Left renal cortex interstitium (tissue), 4 donors: ENCODE measurements around the gene TRERF1. TPM values are rescaled to one million over a fixed set of nuclear protein-coding genes. Genes with fewer than 3 reads are reported as not detected.

Experiments used
- DNase-seq, 4 donors: peaks; one replicate each; pipeline ENCODE4 v3.0.0-alpha.2; 2013; ENCODE audit warnings: low read depth in 4 of 4, low spot score in 2 of 4, missing footprints in 1 of 4
- polyA plus RNA-seq, 4 donors: library from polyadenylated mRNA; unstranded; fragments of 120-200 nt; gene quantifications; one replicate each; pipeline ENCODE4 v1.2.1, GENCODE V29; 2013; ENCODE audit not compliant: insufficient read length in 4 of 4

Gene TRERF1
- polyA plus RNA-seq, 4 donors = 14.1 to 18.4 (median 16.0) TPM

- no peak for DNase-seq
These were observed 51.5 kb downstream of the TRERF1 start for GRCh38 chr6:42400061-42400760.

- no peak for DNase-seq
These were observed 55.0 kb downstream of the TRERF1 start for GRCh38 chr6:42396720-42397119.

DNA sequence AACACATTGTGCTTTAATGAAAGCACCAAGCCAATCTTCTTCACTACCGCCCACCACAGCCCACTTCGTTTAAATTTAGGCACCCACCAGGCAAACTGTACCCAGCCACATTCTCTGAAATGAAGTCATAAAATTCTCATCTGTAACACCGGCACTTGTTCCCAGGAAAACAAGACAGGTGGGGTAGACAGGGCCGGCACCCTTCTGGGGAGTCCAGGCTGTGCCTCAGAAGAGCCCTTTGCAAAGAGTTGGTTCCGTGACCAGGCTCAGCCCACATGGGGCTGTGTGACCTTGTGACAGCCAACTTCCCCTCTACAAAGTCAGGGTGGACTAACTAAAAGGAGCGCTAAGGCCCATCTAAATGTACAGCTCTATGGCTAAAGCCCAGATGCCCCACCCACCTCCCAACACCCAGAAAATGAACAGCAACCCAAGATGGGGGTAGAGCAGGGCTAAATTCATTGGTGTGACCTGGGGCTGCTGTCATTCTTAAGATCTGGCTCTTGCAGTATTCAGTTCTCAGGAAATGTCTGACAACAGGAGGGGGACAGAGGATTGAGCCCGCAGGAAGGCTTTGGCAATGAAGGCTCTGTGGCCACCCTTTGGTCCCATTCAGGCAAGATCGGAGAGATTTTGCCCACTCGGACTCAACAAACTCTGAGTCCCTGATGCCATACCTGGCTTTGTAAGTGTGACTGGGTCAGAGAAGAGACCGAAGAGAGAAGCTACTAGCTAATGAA is 56.7 kb downstream of the TRERF1 start:
- no peak for DNase-seq

GRCh38 chr6:42394151-42394550 is 57.6 kb downstream of the TRERF1 start:
- no peak for DNase-seq

GRCh38 chr6:42393339-42393738 is 58.4 kb downstream of the TRERF1 start:
- DNase-seq = no peak

DNA sequence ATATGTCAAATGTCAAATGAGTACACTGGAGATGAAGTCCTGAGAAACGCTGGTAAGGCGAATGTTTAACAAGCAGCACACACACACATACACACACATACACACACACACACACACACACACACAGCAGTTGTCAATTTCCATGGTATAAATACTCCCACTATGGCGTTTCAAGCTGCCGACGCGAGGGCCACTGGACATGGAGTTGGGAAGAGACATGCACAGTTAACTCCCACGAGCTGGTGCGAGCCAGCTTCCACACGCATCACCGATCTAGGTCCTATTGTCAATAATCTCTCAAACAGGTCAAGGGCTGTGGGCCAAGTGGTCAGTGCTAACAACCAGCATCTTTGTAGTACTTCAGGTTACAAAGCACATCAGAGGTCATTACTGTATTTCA is 58.9 kb downstream of the TRERF1 start:
- no peak for DNase-seq

- DNase-seq = no peak
These were observed 60.3 kb downstream of the TRERF1 start for GRCh38 chr6:42391441-42391840.

DNA sequence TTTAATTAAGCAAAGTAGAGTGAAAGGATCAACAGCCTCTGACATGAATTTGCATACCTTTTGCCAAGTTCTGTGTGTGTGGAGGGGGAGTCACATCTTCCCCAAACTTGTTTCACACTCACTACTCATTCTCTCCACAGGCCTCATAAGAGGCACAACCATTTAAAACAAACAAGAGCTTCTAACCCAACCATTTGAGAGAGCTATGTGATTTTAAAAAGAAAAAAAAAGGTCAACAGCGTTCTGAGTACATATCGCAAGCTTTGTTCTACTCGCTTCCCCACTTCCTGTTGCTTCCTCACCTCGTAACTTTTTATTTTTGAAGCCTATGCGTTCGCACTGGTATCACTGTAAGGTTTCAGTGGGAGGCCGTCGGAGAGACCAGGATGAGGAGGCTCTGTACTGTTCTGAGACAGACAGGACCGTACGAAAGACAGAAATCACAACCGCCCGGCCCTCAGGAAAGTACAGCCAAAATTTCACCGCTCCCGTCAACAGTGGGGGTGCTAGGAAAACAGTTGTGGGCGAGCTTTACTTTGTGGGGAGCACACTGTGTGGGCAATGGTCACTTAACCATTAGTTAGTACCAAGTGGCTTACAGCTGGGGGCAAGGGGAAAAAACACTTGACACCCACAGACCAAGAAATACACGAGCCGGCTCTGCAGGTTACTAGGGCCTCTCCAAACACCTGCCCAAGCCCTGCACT is 61.3 kb downstream of the TRERF1 start:
- DNase-seq = no peak

DNA sequence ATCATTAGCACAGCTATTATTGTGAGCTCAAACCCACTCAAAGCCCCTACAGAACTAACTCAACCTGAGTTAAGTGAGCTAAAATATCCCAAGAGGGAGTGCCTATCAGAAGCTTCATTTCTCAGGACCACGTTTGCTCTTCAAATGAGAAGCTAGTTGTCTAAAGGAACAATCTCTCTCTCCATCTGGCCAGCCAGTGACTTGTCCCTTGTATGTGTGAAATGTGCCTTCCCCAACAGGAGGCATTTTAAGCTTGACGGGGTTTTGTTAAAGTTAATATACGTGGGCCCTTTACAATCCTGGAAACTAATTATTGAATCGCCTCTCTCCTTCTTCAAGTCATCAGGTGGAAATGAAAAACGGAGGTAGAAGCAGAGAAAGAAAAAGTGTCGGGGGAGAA is 62.0 kb downstream of the TRERF1 start:
- no peak for DNase-seq

- DNase-seq = no peak
These were observed 63.7 kb downstream of the TRERF1 start for GRCh38 chr6:42388046-42388445.

DNA sequence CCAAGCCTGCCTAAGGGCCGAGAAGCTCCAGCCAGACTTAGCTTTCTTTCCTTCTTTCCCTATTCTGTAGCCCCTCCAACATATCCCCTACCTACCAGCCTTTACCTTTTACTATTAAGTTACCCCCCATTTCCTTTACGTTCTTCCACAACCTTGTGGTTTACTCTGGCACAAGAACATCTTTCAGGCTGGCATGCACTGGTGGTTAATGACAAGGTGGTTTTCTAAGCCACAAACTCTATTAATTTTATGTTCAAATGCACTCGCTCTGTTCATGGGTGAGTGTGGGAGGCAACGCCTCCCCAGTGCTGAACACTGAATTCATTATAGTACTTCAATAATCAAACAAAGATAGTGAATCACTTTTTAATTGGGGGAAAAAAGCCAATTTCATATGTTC is 64.4 kb downstream of the TRERF1 start:
- DNase-seq = no peak

DNA sequence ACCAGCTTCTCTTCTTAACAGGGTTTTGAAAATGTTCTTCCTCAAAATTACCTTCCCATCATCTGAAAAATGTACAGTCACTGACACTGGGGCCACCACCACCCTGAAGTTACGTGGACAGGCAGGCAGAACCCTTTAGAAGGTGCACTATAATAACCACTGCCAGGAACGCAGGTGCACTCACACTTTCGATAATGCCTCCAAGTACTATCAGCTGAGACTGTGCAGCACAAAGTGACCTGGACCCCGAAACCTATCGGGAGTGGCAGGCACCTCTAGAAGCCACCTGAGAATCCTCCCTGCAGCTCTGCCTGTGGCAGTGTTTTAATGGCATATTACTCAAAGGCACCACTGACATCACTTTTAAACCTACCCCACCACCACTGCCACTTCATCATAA is 66.4 kb downstream of the TRERF1 start:
- no peak for DNase-seq

GRCh38 chr6:42383421-42384205 is 68.1 kb downstream of the TRERF1 start:
- DNase-seq = no peak

- DNase-seq = no peak
These were observed 69.9 kb downstream of the TRERF1 start for GRCh38 chr6:42381850-42382249.

DNA sequence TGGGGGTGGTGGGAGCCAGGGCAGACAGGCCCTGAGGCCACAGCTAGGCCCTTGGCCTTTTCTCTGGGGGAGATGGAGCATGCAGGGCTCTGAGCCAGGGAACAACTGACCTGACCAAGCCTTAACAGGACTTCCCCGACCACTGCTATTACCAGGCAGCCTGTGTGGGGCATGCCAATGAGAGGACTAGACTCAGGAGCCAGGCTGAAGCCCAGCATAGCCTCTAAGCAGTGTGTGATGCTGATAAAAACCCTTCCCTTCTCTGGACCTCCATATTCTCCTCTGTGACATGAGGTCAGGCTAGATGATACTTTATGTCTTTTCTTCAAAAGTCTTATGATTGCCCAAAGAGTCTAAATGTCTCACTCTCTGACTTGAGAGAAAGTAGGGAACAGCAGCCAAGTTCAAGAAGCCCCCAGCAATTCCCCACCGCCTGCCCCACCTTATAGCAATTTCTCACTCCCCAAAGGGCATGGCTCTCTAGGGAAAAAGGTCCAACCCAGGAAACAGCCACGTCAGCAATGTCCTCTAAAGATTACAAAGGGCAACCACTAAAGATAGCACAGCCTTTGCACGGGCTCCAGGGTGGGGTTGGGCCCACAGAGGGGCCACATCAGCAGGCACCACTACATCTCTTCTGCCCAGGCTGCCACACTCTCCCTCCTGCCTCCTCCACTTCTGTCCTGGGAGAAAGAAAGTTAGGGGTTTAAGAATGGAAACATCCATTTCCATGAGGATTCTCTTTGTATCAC is 71.3 kb downstream of the TRERF1 start:
- no peak for DNase-seq

GRCh38 chr6:42378536-42378935 is 73.2 kb downstream of the TRERF1 start:
- no peak for DNase-seq

GRCh38 chr6:42378125-42378524 is 73.6 kb downstream of the TRERF1 start:
- no peak for DNase-seq

GRCh38 chr6:42375007-42375635 is 76.6 kb downstream of the TRERF1 start:
- no peak for DNase-seq

DNA sequence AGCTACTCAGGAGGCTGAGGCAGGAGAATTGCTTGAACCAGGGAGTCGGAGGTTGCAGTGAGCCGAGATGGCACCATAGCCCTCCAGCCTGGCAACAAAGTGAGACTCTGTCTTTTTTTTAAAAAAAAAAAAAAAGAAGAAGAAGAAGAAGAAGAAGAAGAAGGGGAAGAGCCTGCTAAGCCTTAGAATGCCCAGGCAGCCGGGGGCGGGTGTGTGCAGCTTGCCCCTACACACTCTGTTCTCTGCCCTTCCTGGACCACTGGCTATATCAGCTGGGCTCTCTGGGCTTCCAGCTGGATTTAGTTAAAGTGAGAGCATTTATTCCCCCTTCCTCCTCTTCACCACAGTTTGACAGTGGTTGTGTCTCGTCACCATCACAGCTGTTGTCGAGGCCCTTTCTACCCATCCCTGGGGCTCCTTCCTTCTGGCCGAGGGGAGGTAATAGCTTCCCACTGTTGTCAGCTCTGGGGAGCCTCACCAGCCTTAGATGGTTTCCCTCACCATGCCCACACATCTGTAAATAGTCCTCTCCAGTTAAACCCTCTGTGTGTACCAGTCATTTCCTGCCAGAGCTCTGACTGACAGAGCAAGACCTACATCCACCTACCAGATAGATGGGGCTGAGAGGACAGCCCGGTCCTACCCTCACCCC is 77.6 kb downstream of the TRERF1 start:
- no peak for DNase-seq
